SW480 (cell line): ENCODE data around the gene GNG7.
"Not testable (repeated sequence)": the region's sequence is repeated elsewhere in the genome, so short reads cannot be mapped to it uniquely, and the experiment has no call there.

Experiments used
- DNase-seq: peaks from one replicate; pipeline ENCODE4 v3.0.0-alpha.2; 2016; ENCODE audit warnings: low spot score

The GNG7 gene

GRCh38 chr19:2533686-2534422, 168.6 kb downstream of the GNG7 start:
- no peak for DNase-seq

- no peak for DNase-seq
Measured at GRCh38 chr19:2533072-2533425, 169.4 kb downstream of the GNG7 start.

GRCh38 chr19:2532252-2533071, 170.0 kb downstream of the GNG7 start:
- DNase-seq, result no peak

GRCh38 chr19:2529942-2530341, 172.6 kb downstream of the GNG7 start:
- not testable (repeated sequence) for DNase-seq

- DNase-seq, result peak; percentile 88
Measured at GRCh38 chr19:2529473-2529918, 173.0 kb downstream of the GNG7 start.

GRCh38 chr19:2528675-2529101, 173.8 kb downstream of the GNG7 start:
- no peak for DNase-seq

- DNase-seq, result no peak
Measured at GRCh38 chr19:2527686-2528085, 174.8 kb downstream of the GNG7 start.

GRCh38 chr19:2527171-2527570, 175.3 kb downstream of the GNG7 start:
- no peak for DNase-seq

- DNase-seq, result peak; percentile 86
Measured at GRCh38 chr19:2524840-2525723, 177.4 kb downstream of the GNG7 start.

GRCh38 chr19:2524361-2524839, 178.1 kb downstream of the GNG7 start:
- DNase-seq, result no peak

- peak; percentile 87 for DNase-seq
Measured at GRCh38 chr19:2523630-2524311, 178.7 kb downstream of the GNG7 start.

GRCh38 chr19:2519482-2519881, 183.0 kb downstream of the GNG7 start:
- no peak for DNase-seq

GRCh38 chr19:2518856-2519255, 183.6 kb downstream of the GNG7 start:
- DNase-seq, result not testable (repeated sequence)

- DNase-seq, result peak; percentile 93
Measured at GRCh38 chr19:2517881-2518601, 184.5 kb downstream of the GNG7 start.

- DNase-seq, result no peak
Measured at GRCh38 chr19:2516727-2517126, 185.8 kb downstream of the GNG7 start.

- DNase-seq, result no peak
Measured at GRCh38 chr19:2514981-2515518, 187.4 kb downstream of the GNG7 start.

GRCh38 chr19:2512523-2513431, 189.7 kb downstream of the GNG7 start:
- DNase-seq, result no peak

GRCh38 chr19:2511991-2512390, 190.5 kb downstream of the GNG7 start:
- DNase-seq, result no peak

- no peak for DNase-seq
Measured at GRCh38 chr19:2511570-2511969, 190.9 kb downstream of the GNG7 start.
